IPS-18a (cell line): Measurements from ENCODE around the gene CEACAM16.

ENCODE experiments used
- H3K27ac ChIP-seq: one replicate; pipeline ENCODE4 v1.5.1; 2013; ENCODE audit warnings: low read length
- H3K27me3 ChIP-seq: one replicate; pipeline ENCODE4 v1.6.1; 2013; ENCODE audit warnings: mild to moderate bottlenecking, low read length; ENCODE audit not compliant: control insufficient read depth, insufficient read depth
- H3K36me3 ChIP-seq: one replicate; pipeline ENCODE4 v1.6.1; 2013; ENCODE audit warnings: low read depth, low read length; ENCODE audit not compliant: control insufficient read depth
- H3K4me1 ChIP-seq: one replicate; pipeline ENCODE4 v1.6.1; 2013; ENCODE audit warnings: low read depth, low read length; ENCODE audit not compliant: control insufficient read depth
- H3K4me3 ChIP-seq: one replicate; pipeline ENCODE4 v1.5.1; 2013; ENCODE audit warnings: low read length
- H3K9ac ChIP-seq: one replicate; pipeline ENCODE4 v1.6.1; 2013; ENCODE audit warnings: mild to moderate bottlenecking, low read length, moderate library complexity
- H3K9me3 ChIP-seq: one replicate; pipeline ENCODE4 v1.6.1; 2013; ENCODE audit warnings: low read depth, low read length; ENCODE audit not compliant: control insufficient read depth

The CEACAM16 gene

DNA sequence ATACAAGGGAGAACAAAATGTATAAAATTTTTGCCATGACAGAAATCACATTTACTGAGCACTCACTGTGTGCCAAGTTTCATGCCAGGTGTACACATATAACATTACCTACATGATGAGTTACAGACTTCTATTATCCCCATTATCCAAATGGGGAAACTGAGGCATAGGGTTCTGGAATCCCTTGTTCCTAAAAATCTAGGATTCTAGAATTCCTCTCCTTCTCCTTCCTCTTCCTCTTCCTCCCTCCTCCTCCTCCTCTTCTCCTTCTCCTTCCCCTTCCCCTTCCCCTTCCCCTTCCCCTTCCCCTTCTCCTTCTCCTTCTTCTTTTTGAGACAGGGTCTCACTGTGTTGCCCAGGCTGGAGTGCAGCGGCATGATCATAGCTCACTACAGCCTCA, 35.4 kb downstream of the CEACAM16 start:
- no peaks in the 10 kb centered on the region for H3K9me3 ChIP-seq
- H3K4me3 ChIP-seq = no peak overlapping the region
- no peaks in the 10 kb centered on the region for H3K27me3 ChIP-seq
- no peak overlapping the region for H3K9ac ChIP-seq
- no peaks in the 10 kb centered on the region for H3K36me3 ChIP-seq
- no peak overlapping the region for H3K27ac ChIP-seq
- no peaks in the 10 kb centered on the region for H3K4me1 ChIP-seq

DNA sequence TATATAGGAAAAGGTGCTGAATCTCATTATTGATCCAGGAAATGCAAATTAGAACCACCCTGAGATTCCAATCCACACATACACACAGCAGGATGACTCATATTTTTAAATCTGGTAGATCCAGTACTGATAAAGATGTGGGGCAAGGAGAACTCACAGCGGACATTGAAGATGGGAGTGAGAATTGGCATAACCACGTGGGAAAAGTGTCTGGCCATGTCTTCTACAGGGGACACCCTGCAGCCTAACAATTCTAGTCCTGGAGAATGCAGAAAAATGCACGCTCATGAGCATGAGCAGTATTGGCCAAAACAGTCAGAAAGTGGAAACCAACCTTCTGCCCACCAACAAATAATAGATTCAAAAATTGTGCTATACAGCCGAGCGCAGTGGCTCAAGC, 36.1 kb downstream of the CEACAM16 start:
- no peaks in the 10 kb centered on the region for H3K4me1 ChIP-seq

DNA sequence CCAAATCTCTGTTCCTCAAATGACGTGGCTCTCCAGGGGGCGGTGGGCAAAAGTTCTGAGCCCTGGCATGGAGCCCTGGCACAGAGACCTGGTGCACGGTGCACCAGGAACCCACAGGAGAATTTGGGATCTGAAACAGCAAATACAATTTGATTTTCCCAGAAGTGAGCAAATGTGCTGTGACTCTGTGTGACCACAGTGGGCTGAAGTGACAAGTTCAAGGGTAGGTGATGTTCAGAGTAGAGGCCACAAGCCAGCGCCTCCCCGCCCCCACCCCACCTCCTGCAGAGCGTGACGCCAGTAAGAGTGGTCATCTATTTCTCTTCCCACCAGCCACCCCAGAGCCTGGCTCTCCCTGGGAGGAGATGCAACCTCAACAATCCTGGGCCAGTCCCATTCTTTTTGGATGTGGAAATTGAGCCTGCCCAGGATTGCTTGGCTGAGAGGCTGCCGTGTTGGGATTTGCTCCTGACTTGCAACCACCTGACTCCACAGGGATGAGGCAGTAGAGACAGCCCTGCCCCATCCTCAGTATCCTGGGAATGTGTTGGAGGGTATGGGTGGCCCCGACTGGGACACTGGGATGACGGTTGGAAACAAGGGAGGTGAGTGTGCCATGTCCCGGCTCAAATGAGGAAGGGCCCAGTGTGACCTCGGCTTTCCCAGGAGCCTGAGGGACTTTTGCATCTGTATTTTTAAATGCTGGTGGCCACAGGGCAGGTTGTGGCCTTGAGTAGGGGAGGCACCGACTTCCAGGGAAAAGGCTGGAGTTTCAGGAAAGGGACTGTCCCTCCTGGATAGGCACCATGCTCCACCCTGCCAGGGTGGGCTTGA, 38.5 kb downstream of the CEACAM16 start:
- H3K4me3 ChIP-seq = no peak overlapping the region
- peaks cover 2% of the 10 kb centered on the region for H3K4me1 ChIP-seq
- no peak overlapping the region for H3K27ac ChIP-seq
- H3K36me3 ChIP-seq = no peaks in the 10 kb centered on the region
- no peaks in the 10 kb centered on the region for H3K9me3 ChIP-seq
- H3K27me3 ChIP-seq = no peaks in the 10 kb centered on the region
- H3K9ac ChIP-seq = no peak overlapping the region

More for the DNA sequence above, 36.1 kb downstream of the CEACAM16 start:
- no peak overlapping the region for H3K9ac ChIP-seq
- H3K27me3 ChIP-seq = no peaks in the 10 kb centered on the region
- no peak overlapping the region for H3K27ac ChIP-seq
- H3K9me3 ChIP-seq = no peaks in the 10 kb centered on the region
- no peak overlapping the region for H3K4me3 ChIP-seq
- no peaks in the 10 kb centered on the region for H3K36me3 ChIP-seq

DNA sequence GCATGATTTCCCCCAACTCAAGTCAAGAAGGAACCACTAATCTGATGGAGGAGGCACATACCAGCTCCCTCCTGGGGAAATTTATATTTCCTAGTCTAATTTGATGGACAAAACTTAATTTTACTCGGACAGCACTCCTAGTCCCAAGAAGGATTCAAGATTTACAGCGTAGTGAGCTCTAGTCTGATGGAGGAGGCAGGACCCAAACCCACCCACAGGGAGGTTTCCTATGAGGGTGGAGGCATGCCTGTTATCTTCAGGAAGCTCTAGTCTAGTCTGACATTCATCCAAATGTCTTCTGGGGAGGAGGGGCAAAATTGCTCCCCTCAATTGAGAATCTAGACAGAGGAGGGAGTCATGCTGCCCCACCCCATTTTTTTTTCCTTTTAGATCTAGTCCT, 39.2 kb downstream of the CEACAM16 start:
- H3K9ac ChIP-seq = no peak overlapping the region
- peaks cover 2% of the 10 kb centered on the region for H3K4me1 ChIP-seq
- H3K36me3 ChIP-seq = no peaks in the 10 kb centered on the region
- H3K27me3 ChIP-seq = no peaks in the 10 kb centered on the region
- no peak overlapping the region for H3K27ac ChIP-seq
- H3K4me3 ChIP-seq = no peak overlapping the region
- no peaks in the 10 kb centered on the region for H3K9me3 ChIP-seq

DNA sequence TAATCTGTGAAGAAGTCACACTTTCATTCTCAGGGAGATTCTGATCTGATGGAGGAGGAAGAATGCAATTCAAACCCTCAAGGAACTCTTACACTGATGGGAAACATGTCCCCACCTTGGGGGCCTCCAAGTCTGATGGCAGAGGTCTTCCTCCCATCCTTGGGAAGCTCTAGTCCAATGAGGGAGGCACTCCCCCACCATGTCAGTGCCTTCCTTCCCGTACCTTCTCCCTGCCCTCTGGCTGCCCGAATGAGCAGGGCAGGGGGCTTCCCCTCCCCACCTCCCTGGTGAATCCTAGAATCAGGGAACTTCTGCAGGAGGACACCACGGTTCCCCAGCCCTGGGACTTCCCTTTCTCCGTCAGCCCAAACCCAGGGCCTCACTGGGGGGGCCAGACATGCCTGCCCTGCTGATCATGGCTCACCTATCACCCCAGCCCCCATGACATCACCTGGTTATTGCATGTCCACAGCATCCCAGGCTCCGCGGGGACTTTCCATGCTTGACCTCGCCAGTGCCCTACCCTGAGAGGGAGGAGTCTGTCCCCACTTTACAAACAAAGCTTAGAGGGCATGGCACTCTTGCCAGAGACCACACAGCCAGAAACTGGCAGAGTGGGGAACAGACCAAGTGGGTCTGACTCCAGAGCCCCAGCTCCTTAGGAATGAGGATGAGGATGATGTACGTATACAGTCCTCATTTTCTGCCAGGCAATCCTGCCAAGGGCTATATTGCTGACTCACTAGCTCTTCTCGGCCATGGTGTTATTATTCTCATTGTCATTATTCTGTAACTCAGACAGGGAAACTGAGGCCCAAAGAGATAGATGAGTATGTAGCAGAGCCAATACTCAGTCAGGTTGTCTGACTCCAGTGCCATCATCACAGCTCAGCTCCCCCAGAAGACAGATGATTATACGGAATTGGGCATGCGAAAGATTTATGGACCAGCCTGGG, 39.9 kb downstream of the CEACAM16 start:
- H3K4me3 ChIP-seq = no peak overlapping the region
- peaks cover 2% of the 10 kb centered on the region for H3K4me1 ChIP-seq
- no peaks in the 10 kb centered on the region for H3K27me3 ChIP-seq
- no peaks in the 10 kb centered on the region for H3K9me3 ChIP-seq
- H3K36me3 ChIP-seq = no peaks in the 10 kb centered on the region
- H3K27ac ChIP-seq = no peak overlapping the region
- no peak overlapping the region for H3K9ac ChIP-seq

DNA sequence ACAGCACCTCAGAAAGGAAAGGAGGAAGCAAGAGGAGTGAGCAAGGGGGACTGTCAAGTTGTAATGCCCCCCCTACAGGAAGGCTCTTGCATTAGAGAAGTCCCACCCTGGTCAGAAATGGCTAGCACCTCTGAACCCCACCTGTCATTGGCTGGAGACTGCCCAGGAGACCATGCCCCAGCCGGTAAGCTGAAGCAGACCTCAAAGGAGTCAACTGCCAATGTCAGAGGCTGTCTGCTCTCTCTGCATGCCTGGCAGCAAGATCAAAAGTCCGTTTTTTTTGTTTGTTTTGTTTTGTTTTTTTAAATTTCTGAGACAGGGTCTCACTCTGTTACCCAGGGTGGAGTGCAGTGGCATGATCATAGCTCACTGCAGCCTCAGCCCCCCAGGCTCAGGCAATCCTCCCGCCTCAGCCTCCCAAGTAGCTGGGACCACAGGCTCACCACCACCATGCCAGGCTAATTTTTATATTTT, 41.4 kb downstream of the CEACAM16 start:
- Histone ChIP-seq H3K4me1 (peaks cover 2% of the 10 kb centered on the region), H3K9ac (no peak overlapping the region), H3K27me3 (peaks cover 9% of the 10 kb centered on the region), H3K36me3 (no peaks in the 10 kb centered on the region), H3K9me3 (no peaks in the 10 kb centered on the region), H3K4me3 (no peak overlapping the region), H3K27ac (no peak overlapping the region)

DNA sequence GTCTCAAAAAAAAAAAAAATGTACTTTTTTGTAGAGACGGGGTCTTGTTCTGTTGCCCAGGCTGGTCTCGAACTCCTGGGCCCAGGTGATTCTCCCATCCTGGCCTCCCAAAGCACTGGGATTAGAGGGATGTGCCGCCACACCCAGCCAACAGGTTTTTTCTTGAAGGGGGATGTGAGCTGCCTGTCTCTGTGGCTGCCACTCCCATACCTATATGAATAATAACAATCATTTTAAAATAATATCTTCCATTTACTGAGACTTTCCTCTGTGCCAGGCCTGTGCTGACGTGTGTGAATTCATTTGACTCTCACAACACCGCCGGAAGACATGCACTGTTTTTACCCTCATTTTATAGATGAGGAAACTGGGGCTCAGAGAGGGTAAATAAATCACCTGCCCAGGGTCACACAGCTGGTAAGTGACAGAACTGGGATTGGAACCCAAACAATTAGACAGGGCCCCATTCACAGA, 42.3 kb downstream of the CEACAM16 start:
- Histone ChIP-seq H3K9me3 (no peaks in the 10 kb centered on the region), H3K36me3 (no peaks in the 10 kb centered on the region), H3K9ac (no peak overlapping the region), H3K27me3 (peaks cover 18% of the 10 kb centered on the region), H3K4me3 (no peak overlapping the region), H3K4me1 (peaks cover 2% of the 10 kb centered on the region), H3K27ac (no peak overlapping the region)

DNA sequence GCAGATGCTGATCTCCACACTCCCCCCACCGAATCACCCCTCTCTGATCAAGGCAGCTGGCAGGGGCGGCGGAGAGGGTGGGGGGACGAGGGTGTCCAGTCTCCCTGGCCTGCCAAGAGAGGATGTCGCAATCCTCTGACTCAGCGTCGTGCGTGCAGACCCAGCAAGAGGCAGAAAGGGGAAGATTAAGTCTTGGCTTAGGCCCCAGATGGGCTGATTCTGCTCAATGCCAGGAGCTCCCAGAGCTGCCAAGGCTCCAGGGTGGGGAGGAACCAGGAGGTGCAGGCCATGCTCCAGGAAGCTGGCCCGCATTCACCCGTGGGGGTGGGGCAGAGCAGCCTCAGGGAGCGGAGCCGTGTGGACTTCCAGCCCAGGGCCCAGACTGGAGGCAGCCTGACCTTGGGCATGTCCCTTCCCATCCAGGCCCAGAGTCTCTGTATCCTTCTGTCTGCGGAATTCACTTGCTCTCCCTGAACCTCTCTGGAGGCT, 42.9 kb downstream of the CEACAM16 start:
- peaks cover 24% of the 10 kb centered on the region for H3K27me3 ChIP-seq
- H3K9ac ChIP-seq = no peak overlapping the region
- peaks cover 2% of the 10 kb centered on the region for H3K4me1 ChIP-seq
- no peak overlapping the region for H3K27ac ChIP-seq
- H3K36me3 ChIP-seq = no peaks in the 10 kb centered on the region
- no peaks in the 10 kb centered on the region for H3K9me3 ChIP-seq
- H3K4me3 ChIP-seq = no peak overlapping the region

DNA sequence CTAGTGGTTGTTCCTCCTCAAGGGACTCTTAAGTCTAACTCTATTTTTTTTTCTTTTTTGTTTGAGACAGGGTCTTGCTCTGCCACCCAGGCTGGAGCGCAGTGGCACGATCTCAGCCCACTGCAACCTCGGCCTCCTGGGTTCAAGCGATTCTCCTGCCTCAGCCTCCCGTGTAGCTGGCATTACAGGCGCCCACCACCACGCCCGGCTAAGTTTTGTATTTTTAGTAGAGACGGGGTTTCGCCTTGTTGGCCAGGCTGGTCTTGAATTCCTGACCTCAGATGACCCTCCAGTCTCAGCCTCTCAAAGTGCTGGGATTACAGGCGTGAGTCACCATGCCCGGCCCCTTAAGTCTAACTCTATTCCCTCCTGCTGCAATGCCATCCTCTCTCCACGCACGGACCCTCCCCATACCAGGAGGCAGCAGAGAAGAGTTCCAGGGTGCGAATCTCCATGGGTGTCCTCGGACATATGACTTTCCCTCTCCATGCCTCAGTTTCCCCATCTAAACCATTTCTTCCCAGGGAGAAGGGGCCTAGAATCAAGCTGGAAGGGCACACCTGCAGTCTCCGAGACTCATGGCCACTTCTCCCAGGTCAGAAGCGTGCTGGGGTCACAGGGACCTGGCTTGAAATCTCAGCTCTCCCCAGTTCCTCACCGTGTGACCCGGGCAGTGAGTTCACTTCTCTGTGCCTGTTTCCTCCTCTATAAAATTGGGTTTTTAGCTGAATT, 43.5 kb downstream of the CEACAM16 start:
- H3K4me1 ChIP-seq = peaks cover 2% of the 10 kb centered on the region
- H3K36me3 ChIP-seq = no peaks in the 10 kb centered on the region
- H3K27ac ChIP-seq = no peak overlapping the region
- H3K9me3 ChIP-seq = no peaks in the 10 kb centered on the region
- peaks cover 29% of the 10 kb centered on the region for H3K27me3 ChIP-seq
- no peak overlapping the region for H3K4me3 ChIP-seq
- no peak overlapping the region for H3K9ac ChIP-seq

DNA sequence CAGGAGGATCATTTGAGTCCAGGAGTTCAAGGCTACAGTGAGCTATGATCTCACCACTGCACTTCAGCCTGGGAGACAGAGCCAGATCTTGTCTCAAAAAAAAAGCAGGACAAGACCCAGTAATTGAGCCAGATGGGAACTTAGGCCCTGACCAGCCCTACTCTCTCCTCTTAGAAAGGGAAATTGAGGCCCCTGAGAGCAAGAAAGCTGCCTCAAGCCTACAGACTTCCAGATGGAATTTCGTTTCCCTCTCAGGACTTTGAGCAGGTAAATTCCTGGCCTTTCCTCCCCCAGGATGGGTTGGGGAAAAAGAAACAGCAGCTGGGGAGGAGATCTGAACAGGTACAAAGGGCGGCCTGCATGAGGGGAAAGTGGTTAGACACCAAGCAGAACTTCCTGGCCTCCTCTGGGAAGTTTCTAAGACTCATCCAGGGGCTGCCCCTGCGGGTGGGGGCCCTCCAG, 46.0 kb downstream of the CEACAM16 start:
- peaks cover 48% of the 10 kb centered on the region for H3K27me3 ChIP-seq
- H3K9ac ChIP-seq = no peak overlapping the region
- H3K4me1 ChIP-seq = peaks cover 2% of the 10 kb centered on the region
- H3K4me3 ChIP-seq = no peak overlapping the region
- H3K36me3 ChIP-seq = no peaks in the 10 kb centered on the region
- no peak overlapping the region for H3K27ac ChIP-seq
- H3K9me3 ChIP-seq = no peaks in the 10 kb centered on the region
